ENCODE results near the gene MAP3K5. TPM values are rescaled to one million over a fixed set of nuclear protein-coding genes. Genes with fewer than 3 reads are reported as not detected.

The MAP3K5 gene
- total and polyA plus RNA-seq, 2 of the 8 experiments (the other 6 are each of a cell fraction or from before 2014, with no cell fraction given), result 0.63 to 2.6 TPM

DNA sequence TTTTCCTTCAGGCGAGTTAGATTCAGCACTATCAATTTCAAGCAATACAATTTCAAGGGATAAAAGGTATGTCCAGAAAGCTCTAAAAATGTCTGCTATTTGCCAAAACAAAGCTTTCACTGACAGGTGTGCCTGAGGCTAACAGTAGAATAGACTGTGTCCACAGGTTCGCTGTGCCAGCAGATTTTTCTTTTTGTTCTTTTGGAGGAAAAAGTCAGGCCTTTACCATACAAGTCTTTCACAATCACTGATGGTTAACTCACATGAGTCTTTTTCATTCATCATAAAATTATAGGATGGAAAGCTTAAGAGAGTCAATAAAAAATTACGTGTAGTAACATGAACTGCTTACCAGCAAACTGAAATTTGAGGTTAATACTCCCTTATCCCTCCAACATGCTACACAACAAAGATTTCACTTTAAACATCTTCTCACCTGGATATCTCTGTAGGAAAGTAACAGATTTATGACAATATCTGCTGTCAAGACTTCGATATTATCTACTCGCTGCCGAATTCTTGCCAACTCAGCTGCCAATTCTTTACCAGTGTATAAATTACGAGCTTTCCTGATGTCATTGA, 95.4 kb downstream of the MAP3K5 start (continued):
- TF ChIP-seq, protein P1, sequence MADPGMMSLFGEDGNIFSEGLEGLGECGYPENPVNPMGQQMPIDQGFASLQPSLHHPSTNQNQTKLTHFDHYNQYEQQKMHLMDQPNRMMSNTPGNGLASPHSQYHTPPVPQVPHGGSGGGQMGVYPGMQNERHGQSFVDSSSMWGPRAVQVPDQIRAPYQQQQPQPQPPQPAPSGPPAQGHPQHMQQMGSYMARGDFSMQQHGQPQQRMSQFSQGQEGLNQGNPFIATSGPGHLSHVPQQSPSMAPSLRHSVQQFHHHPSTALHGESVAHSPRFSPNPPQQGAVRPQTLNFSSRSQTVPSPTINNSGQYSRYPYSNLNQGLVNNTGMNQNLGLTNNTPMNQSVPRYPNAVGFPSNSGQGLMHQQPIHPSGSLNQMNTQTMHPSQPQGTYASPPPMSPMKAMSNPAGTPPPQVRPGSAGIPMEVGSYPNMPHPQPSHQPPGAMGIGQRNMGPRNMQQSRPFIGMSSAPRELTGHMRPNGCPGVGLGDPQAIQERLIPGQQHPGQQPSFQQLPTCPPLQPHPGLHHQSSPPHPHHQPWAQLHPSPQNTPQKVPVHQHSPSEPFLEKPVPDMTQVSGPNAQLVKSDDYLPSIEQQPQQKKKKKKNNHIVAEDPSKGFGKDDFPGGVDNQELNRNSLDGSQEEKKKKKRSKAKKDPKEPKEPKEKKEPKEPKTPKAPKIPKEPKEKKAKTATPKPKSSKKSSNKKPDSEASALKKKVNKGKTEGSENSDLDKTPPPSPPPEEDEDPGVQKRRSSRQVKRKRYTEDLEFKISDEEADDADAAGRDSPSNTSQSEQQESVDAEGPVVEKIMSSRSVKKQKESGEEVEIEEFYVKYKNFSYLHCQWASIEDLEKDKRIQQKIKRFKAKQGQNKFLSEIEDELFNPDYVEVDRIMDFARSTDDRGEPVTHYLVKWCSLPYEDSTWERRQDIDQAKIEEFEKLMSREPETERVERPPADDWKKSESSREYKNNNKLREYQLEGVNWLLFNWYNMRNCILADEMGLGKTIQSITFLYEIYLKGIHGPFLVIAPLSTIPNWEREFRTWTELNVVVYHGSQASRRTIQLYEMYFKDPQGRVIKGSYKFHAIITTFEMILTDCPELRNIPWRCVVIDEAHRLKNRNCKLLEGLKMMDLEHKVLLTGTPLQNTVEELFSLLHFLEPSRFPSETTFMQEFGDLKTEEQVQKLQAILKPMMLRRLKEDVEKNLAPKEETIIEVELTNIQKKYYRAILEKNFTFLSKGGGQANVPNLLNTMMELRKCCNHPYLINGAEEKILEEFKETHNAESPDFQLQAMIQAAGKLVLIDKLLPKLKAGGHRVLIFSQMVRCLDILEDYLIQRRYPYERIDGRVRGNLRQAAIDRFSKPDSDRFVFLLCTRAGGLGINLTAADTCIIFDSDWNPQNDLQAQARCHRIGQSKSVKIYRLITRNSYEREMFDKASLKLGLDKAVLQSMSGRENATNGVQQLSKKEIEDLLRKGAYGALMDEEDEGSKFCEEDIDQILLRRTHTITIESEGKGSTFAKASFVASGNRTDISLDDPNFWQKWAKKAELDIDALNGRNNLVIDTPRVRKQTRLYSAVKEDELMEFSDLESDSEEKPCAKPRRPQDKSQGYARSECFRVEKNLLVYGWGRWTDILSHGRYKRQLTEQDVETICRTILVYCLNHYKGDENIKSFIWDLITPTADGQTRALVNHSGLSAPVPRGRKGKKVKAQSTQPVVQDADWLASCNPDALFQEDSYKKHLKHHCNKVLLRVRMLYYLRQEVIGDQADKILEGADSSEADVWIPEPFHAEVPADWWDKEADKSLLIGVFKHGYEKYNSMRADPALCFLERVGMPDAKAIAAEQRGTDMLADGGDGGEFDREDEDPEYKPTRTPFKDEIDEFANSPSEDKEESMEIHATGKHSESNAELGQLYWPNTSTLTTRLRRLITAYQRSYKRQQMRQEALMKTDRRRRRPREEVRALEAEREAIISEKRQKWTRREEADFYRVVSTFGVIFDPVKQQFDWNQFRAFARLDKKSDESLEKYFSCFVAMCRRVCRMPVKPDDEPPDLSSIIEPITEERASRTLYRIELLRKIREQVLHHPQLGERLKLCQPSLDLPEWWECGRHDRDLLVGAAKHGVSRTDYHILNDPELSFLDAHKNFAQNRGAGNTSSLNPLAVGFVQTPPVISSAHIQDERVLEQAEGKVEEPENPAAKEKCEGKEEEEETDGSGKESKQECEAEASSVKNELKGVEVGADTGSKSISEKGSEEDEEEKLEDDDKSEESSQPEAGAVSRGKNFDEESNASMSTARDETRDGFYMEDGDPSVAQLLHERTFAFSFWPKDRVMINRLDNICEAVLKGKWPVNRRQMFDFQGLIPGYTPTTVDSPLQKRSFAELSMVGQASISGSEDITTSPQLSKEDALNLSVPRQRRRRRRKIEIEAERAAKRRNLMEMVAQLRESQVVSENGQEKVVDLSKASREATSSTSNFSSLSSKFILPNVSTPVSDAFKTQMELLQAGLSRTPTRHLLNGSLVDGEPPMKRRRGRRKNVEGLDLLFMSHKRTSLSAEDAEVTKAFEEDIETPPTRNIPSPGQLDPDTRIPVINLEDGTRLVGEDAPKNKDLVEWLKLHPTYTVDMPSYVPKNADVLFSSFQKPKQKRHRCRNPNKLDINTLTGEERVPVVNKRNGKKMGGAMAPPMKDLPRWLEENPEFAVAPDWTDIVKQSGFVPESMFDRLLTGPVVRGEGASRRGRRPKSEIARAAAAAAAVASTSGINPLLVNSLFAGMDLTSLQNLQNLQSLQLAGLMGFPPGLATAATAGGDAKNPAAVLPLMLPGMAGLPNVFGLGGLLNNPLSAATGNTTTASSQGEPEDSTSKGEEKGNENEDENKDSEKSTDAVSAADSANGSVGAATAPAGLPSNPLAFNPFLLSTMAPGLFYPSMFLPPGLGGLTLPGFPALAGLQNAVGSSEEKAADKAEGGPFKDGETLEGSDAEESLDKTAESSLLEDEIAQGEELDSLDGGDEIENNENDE (IDR thresholded peaks at IDR 0.05; ENCODE audit: insufficient replicate concordance, low read length), result no peak
- TF ChIP-seq KDM4A (IDR thresholded peaks at IDR 0.05; ENCODE audit: low read depth, low read length, severe bottlenecking), result no peak
- no peak for TF ChIP-seq ASH2L (IDR thresholded peaks at IDR 0.05; ENCODE audit: low read length)
- TF ChIP-seq POLR2A (IDR thresholded peaks at IDR 0.05; ENCODE audit: control extremely low read depth in 1 of 2, low read depth in 2 of 2, low read length in 2 of 2), result no peak
- no peak for TF ChIP-seq BRCA1 (IDR thresholded peaks at IDR 0.05; ENCODE audit: low read depth, low read length)
- no peak for TF ChIP-seq KDM1A (IDR thresholded peaks at IDR 0.05; ENCODE audit: borderline replicate concordance, low read length)

All from H1 (cell line).